GM20000 (cell line): ENCODE measurements around the gene DIP2C.
"Not testable (repeated sequence)": the region's sequence is repeated elsewhere in the genome, so short reads cannot be mapped to it uniquely, and the experiment has no call there.

Experiments
- DNase-seq: peaks from one replicate; pipeline ENCODE4 v3.0.0; 2012; ENCODE audit warnings: low spot score
- CTCF ChIP-seq: IDR thresholded peaks from 2 replicates; pipeline ENCODE4 v1.5.1; 2012; ENCODE audit warnings: mild to moderate bottlenecking, control low read depth; ENCODE audit errors: extremely low read depth, missing control alignments

Gene DIP2C

GRCh38 chr10:601660-601963, 87.9 kb downstream of the DIP2C start:
- DNase-seq = no peak
- no peak for TF ChIP-seq CTCF

DNA sequence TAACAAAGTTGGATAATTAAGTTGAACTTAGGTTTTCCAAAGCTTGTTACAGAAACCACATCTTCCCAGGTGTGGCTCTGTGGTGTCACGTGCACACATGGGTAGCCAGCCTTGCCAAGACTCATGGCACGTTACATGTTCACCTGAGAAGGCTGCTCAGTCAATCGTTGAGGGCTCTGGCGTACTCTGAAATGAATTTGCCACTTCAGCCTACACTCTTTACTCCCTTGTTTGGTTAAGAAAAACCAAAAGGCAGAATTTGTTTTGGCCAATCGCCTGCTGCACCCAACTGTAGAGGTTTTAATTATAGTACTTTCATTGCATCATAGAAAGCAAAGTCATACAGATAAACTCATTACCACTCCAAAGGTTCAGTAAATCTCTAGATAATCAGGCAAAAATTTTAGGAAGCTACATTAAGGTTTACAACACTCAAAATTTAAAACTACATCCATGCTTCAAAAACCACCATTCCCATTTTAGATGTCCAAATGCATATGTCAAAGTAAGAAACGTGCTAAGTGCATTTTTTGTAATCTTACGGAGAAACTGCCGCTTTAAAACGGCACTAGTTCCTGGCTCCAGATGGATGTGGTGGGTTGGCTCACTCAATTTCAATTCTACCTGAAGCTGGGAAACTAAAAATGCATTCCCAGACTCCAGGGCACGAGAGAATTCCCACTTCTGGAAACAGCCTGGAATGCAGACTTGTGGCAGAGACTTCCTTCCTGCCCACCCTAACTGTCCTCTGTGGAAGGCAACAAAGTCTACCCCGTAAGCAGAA, 88.4 kb downstream of the DIP2C start:
- no peak for DNase-seq
- no peak for TF ChIP-seq CTCF

- DNase-seq = no peak
- no peak for TF ChIP-seq CTCF
These were observed 89.2 kb downstream of the DIP2C start for GRCh38 chr10:600234-600633.

- TF ChIP-seq CTCF = no peak
These were observed 89.7 kb downstream of the DIP2C start for GRCh38 chr10:599767-600166.

GRCh38 chr10:598415-599170, 90.9 kb downstream of the DIP2C start:
- TF ChIP-seq CTCF = no peak
- no peak for DNase-seq

More at GRCh38 chr10:599767-600166, 89.7 kb downstream of the DIP2C start:
- DNase-seq = no peak

DNA sequence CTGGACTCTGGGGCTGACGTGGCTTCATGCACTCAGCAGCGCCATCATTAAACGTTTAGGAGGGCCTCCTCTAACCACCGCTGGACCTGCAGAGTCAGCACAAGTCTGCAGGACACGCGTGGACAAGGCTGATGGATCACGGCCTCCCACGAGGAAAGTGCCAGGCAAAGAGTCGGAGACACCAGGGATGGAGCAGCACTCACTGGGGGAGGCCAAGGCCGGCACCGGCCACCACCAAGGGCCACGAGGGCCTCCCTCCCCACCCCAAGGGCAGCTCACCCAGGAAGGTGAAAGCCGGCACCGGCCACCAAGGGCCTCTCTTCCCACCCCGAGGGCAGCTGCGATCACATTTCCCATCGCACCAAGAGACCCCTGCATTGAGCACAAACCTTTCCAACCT, 91.5 kb downstream of the DIP2C start:
- no peak for DNase-seq
- TF ChIP-seq CTCF = no peak

GRCh38 chr10:596725-597345, 92.6 kb downstream of the DIP2C start:
- no peak for TF ChIP-seq CTCF
- DNase-seq = no peak

DNA sequence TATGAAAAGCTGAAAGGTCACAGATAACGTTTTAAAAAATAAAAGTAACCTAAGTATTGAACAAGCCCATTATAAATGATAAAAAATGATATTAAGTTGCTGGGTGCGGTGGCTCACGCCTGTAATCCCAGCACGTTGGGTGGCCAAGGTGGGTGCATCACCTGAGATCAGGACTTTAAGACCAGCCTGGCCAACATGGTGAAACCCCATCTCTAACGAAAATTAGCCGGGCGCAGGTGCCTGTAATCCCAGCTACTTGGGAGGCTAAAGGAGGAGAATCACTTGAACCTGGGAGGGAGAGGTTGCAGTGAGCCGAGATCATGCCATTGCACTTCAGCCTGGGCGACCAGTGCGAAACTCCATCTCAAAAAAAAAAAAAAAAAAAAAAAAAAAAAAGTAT, 93.3 kb downstream of the DIP2C start:
- not testable (repeated sequence) for DNase-seq
